GM21367 (cell line): ENCODE results near the gene LTBP2.
A peak's percentile ranks its signal among the peaks of the same experiment; 100 is the strongest.

Experiments
- ATAC-seq: cut with Tn5 transposase; IDR thresholded peaks from one replicate; pipeline ENCODE4 v1.9.1; 2021; ENCODE audit not compliant: unreplicated experiment

Gene LTBP2

GRCh38 chr14:74492776-74493342, 119.2 kb downstream of the LTBP2 start, which contains the start of gene NPC2:
TSS of gene NPC2 (minus strand) at chr14:74493305. CDS start at chr14:74493274, 31 bp downstream.
- peak; percentile 4 for ATAC-seq

- no peak for ATAC-seq
Measured at GRCh38 chr14:74491956-74492775, 119.9 kb downstream of the LTBP2 start.

GRCh38 chr14:74490486-74490885, 121.6 kb downstream of the LTBP2 start:
- ATAC-seq, result no peak

GRCh38 chr14:74488786-74489397, 123.1 kb downstream of the LTBP2 start:
- ATAC-seq, result no peak

- no peak for ATAC-seq
Measured at GRCh38 chr14:74486164-74486563, 125.9 kb downstream of the LTBP2 start.

GRCh38 chr14:74483321-74483720, 128.7 kb downstream of the LTBP2 start:
- ATAC-seq, result no peak

GRCh38 chr14:74482571-74482970, 129.5 kb downstream of the LTBP2 start:
- no peak for ATAC-seq

- ATAC-seq, result no peak
Measured at GRCh38 chr14:74480046-74480445, 132.0 kb downstream of the LTBP2 start.

- no peak for ATAC-seq
Measured at GRCh38 chr14:74478996-74479635, 132.9 kb downstream of the LTBP2 start.

GRCh38 chr14:74476607-74477006, 135.4 kb downstream of the LTBP2 start:
- no peak for ATAC-seq

- no peak for ATAC-seq
Measured at GRCh38 chr14:74476107-74476506, 135.9 kb downstream of the LTBP2 start.

- ATAC-seq, result no peak
Measured at GRCh38 chr14:74475678-74476077, 136.4 kb downstream of the LTBP2 start.

- ATAC-seq, result no peak
Measured at GRCh38 chr14:74474376-74474775, 137.7 kb downstream of the LTBP2 start.

- ATAC-seq, result no peak
Measured at GRCh38 chr14:74472601-74473000, 139.4 kb downstream of the LTBP2 start.

- no peak for ATAC-seq
Measured at GRCh38 chr14:74469548-74470518, 142.2 kb downstream of the LTBP2 start.

- ATAC-seq, result no peak
Measured at GRCh38 chr14:74468513-74468912, 143.5 kb downstream of the LTBP2 start.

- ATAC-seq, result no peak
Measured at GRCh38 chr14:74465335-74465734, 146.7 kb downstream of the LTBP2 start.

GRCh38 chr14:74464785-74465184, 147.3 kb downstream of the LTBP2 start:
- ATAC-seq, result no peak

- ATAC-seq, result no peak
Measured at GRCh38 chr14:74463697-74464096, 148.3 kb downstream of the LTBP2 start.

- ATAC-seq, result no peak
Measured at GRCh38 chr14:74462993-74463392, 149.0 kb downstream of the LTBP2 start.
